ENCODE data around the gene TNNI2. TPM values are rescaled to one million over a fixed set of nuclear protein-coding genes. Genes with fewer than 3 reads are reported as not detected.

The TNNI2 gene
- total RNA-seq, 1 experiment from 2014 or later = 0.55 TPM

DNA sequence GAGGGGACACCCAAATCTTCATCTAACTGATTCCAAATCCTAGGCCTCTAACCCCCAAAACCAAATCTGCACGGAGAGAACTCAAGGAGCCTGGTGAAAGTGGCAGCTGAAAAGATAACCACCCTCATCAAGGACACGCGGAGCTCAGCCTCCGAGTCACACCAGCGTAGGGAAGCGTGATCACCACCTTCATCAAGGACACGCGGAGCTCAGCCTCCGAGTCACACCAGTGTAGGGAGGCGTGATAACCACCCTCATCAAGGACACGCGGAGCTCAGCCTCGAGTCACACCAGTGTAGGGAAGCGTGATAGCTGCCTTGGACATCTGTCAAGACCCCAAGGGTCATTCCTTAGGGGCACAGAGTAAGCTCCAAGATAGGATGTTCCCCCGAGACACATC lies 33.3 kb upstream of the TNNI2 start:
- Histone ChIP-seq H3K4me3 (ENCODE audit: low read length) (no peak overlapping the region), H2AFZ (ENCODE audit: low read length) (no peak overlapping the region), H3K4me1 (ENCODE audit: insufficient read depth, low read length) (no peaks in the 10 kb centered on the region), H3K36me3 (ENCODE audit: low read depth, low read length) (no peaks in the 10 kb centered on the region), H3K9ac (ENCODE audit: low read length) (no peak overlapping the region), H3K27ac (ENCODE audit: low read length) (no peak overlapping the region), H3K79me2 (ENCODE audit: low read length) (no peaks in the 10 kb centered on the region), H3K4me2 (ENCODE audit: low read length) (no peak overlapping the region), H3F3A (ENCODE audit: low read length, unreplicated experiment) (no peaks in the 10 kb centered on the region), H3K9me2 (replicated peaks; ENCODE audit: low read length) (no peaks in the 10 kb centered on the region), H3K27me3 (ENCODE audit: low read length) (no peaks in the 10 kb centered on the region), H4K20me1 (ENCODE audit: low read length) (no peaks in the 10 kb centered on the region), H3K9me3 (ENCODE audit: low read length) (no peaks in the 10 kb centered on the region)
- DNase-seq = no peak
- no peak for TF ChIP-seq CTCF (conservative IDR thresholded peaks at IDR 0.05; ENCODE audit: low read depth, low read length)
- TF ChIP-seq EZH2 (IDR thresholded peaks at IDR 0.05; ENCODE audit: low read length, unreplicated experiment) = no peak
- no peak for TF ChIP-seq EZH2phosphoT487 (IDR thresholded peaks at IDR 0.05; ENCODE audit: borderline replicate concordance, low read length)
- intact Hi-C loops (cut with micrococcal nuclease) = no loop called here
- POLR2A ChIA-PET (ENCODE audit: unreplicated experiment) = no interaction called here
- CTCF ChIA-PET = interaction anchor here (0.6 kb wide), 1 partner anchor 27 kb away, joined by 4 read pairs; no protein-coding TSS in a partner anchor
- BruUV-seq (replicated peaks) = no TSS peak
- no peak for ATAC-seq

DNA sequence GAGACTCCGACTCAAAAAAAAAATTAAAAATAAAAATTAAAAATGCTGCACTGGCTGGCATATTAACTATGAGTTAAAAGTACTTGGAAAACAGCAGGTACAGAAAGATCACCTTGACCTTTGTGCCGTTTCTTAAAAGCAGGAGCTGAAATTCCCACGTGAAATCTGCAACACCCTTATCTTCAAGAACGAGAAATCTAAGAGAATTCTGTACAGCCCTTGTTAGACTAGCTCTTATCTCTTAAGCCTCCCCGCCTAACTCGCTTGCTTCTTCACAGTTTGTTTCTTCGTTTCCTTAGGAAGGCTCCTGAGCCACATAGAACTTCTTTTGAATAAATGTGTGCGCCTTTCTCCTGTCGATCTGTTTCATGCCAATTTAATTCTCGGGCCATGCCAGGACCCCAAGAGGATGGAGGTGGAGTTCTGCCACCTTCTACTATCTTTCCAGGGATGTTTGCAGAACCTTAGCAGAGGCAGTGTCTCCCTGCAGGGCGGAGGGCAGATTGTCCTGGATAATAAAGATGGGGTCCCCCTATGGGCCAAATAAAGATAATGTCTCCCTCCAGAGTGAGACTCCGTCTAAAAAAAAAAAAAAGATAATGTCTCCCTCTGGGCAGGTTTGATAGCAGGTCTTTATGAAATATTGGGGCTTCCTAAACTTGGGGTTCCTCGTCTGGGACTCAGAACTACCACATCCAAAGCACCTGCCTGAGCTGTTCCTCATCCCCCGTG lies 31.4 kb upstream of the TNNI2 start:
- Histone ChIP-seq H3K4me1 (ENCODE audit: insufficient read depth, low read length) (no peaks in the 10 kb centered on the region), H3K4me2 (ENCODE audit: low read length) (no peak overlapping the region), H3K79me2 (ENCODE audit: low read length) (no peaks in the 10 kb centered on the region), H3K4me3 (ENCODE audit: low read length) (no peak overlapping the region), H3F3A (ENCODE audit: low read length, unreplicated experiment) (no peaks in the 10 kb centered on the region), H3K27me3 (ENCODE audit: low read length) (no peaks in the 10 kb centered on the region), H3K9me3 (ENCODE audit: low read length) (no peaks in the 10 kb centered on the region), H3K9ac (ENCODE audit: low read length) (no peak overlapping the region), H3K36me3 (ENCODE audit: low read depth, low read length) (no peaks in the 10 kb centered on the region), H3K27ac (ENCODE audit: low read length) (no peak overlapping the region), H2AFZ (ENCODE audit: low read length) (no peak overlapping the region), H3K9me2 (replicated peaks; ENCODE audit: low read length) (no peaks in the 10 kb centered on the region), H4K20me1 (ENCODE audit: low read length) (no peaks in the 10 kb centered on the region)
- POLR2A ChIA-PET (ENCODE audit: unreplicated experiment) = no interaction called here
- CTCF ChIA-PET = no interaction called here
- ATAC-seq = peak; percentile 40; the same call in 1 of the 2 replicates
- no peak for DNase-seq
- no TSS peak for BruUV-seq (replicated peaks)
- intact Hi-C loops (cut with micrococcal nuclease) = no loop called here
- TF ChIP-seq EZH2 (IDR thresholded peaks at IDR 0.05; ENCODE audit: low read length, unreplicated experiment) (no peak), CTCF (conservative IDR thresholded peaks at IDR 0.05; ENCODE audit: low read depth, low read length) (no peak), EZH2phosphoT487 (IDR thresholded peaks at IDR 0.05; ENCODE audit: borderline replicate concordance, low read length) (no peak)

DNA sequence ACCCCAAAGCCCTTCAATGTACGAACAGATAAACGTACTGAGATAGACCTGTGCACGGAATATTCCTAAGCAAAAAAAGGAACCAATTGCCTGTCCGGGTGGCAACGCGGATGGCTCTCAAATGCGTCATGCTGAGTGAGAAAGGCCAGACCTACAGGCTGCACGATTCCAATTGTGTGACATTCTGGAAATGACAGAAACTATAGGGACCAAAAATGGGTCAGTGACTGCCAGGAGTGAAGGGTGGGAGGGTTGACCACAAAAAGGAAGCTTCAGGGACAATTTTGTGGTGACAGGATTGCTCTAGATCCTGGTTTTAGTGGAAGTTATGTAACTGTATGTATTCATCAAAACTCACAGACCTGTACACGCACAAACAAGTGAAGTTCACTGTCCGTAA lies 28.0 kb upstream of the TNNI2 start:
- Histone ChIP-seq H3K4me3 (ENCODE audit: low read length) (no peak overlapping the region), H3K27me3 (ENCODE audit: low read length) (no peaks in the 10 kb centered on the region), H3K79me2 (ENCODE audit: low read length) (no peaks in the 10 kb centered on the region), H3K9me2 (replicated peaks; ENCODE audit: low read length) (no peaks in the 10 kb centered on the region), H2AFZ (ENCODE audit: low read length) (no peak overlapping the region), H3K27ac (ENCODE audit: low read length) (no peak overlapping the region), H3F3A (ENCODE audit: low read length, unreplicated experiment) (no peaks in the 10 kb centered on the region), H3K9ac (ENCODE audit: low read length) (no peak overlapping the region), H3K4me2 (ENCODE audit: low read length) (no peak overlapping the region), H3K4me1 (ENCODE audit: insufficient read depth, low read length) (no peaks in the 10 kb centered on the region), H3K36me3 (ENCODE audit: low read depth, low read length) (no peaks in the 10 kb centered on the region), H4K20me1 (ENCODE audit: low read length) (no peaks in the 10 kb centered on the region), H3K9me3 (ENCODE audit: low read length) (no peaks in the 10 kb centered on the region)
- ChIA-PET CTCF (no interaction called here), POLR2A (ENCODE audit: unreplicated experiment) (no interaction called here)
- BruUV-seq (replicated peaks) = no TSS peak
- no peak for ATAC-seq
- TF ChIP-seq EZH2 (IDR thresholded peaks at IDR 0.05; ENCODE audit: low read length, unreplicated experiment) (no peak), EZH2phosphoT487 (IDR thresholded peaks at IDR 0.05; ENCODE audit: borderline replicate concordance, low read length) (no peak), CTCF (conservative IDR thresholded peaks at IDR 0.05; ENCODE audit: low read depth, low read length) (no peak)
- no peak for DNase-seq
- intact Hi-C loops (cut with micrococcal nuclease) = no loop called here

Data from PC-3 (cell line).